GM12878 (cell line): Measurements from ENCODE around the gene SHMT1. TPM values are rescaled to one million over a fixed set of nuclear protein-coding genes. Genes with fewer than 3 reads are reported as not detected.

Experiments
- ATAC-seq: fragments of 200-7000 bp; cut with Tn5 transposase; 3 replicates; pipeline ENCODE4 v1.9.1; 2020; ENCODE audit warnings: mild to moderate bottlenecking, moderate library complexity
- BruUV-seq: library from RNA; stranded (reverse); fragments of 400-500 nt; replicated peaks from 2 replicates; lab custom pipeline; 2021; lab: Mats Ljungman, UMichigan
- CTCF ChIA-PET: fragments of 300-600 bp; sonication (Branson Sonifier 250); formaldehyde crosslinking; extraction: SDS; loops from one replicate; lab custom pipeline; 2021; ENCODE audit warnings: inconsistent platforms; lab: Yijun Ruan, JAX
- POLR2A ChIA-PET: fragments of 350-600 bp; formaldehyde crosslinking; extraction: SDS; loops from one replicate; lab custom pipeline; 2021; ENCODE audit warnings: inconsistent platforms; lab: Charles Lee
- RAD21 ChIA-PET: fragments of 300-600 bp; sonication (Branson Sonifier 250); formaldehyde crosslinking; loops from one replicate; lab custom pipeline; 2023; ENCODE audit warnings: antibody characterized with exemption; ENCODE audit not compliant: unreplicated experiment; lab: Charles Lee
- SMC1A ChIA-PET: fragments of 300-600 bp; sonication (Branson Sonifier 250); formaldehyde crosslinking; loops from one replicate; lab custom pipeline; 2023; ENCODE audit not compliant: unreplicated experiment, uncharacterized antibody; lab: Charles Lee
- DNase-seq: peaks from one replicate; pipeline ENCODE4 v3.0.0-alpha.2; 2011; ENCODE audit warnings: low read depth, low spot score
- FAIRE-seq: peaks from 3 replicates; lab custom pipeline; 2011; peaks lifted over from hg19 to GRCh38; lab: Jason Lieb, UNC
- H2AFZ ChIP-seq: 2 replicates; pipeline ENCODE4 v1.6.0; 2011; ENCODE audit warnings: low read depth, low read length, control low read depth; ENCODE audit not compliant: control insufficient read depth
- H3K27ac ChIP-seq: 2 replicates; pipeline ENCODE4 v1.5.1; 2011; ENCODE audit warnings: control low read depth; ENCODE audit not compliant: control insufficient read depth, insufficient read depth
- H3K27me3 ChIP-seq, 2 experiments: replicated peaks in 1 of 2; 2 replicates each; pipeline versions ENCODE4 v1.6.0 to v1.6.1; 2011; ENCODE audit warnings: low read length in 1 of 2; ENCODE audit not compliant: control insufficient read depth in 2 of 2, insufficient read depth in 2 of 2
- H3K36me3 ChIP-seq, 2 experiments: 2 replicates each; pipeline ENCODE4 v1.5.1; 2011; ENCODE audit warnings: low read length in 1 of 2; ENCODE audit not compliant: control insufficient read depth in 2 of 2, insufficient read depth in 2 of 2
- H3K4me1 ChIP-seq: 2 replicates; pipeline ENCODE4 v1.6.1; 2011; ENCODE audit warnings: mild to moderate bottlenecking, low read length, moderate library complexity, mixed read lengths; ENCODE audit not compliant: control insufficient read depth, insufficient read depth
- H3K4me2 ChIP-seq: 2 replicates; pipeline ENCODE4 v1.6.0; 2011; ENCODE audit warnings: control low read depth; ENCODE audit not compliant: control insufficient read depth, insufficient read depth
- H3K4me3 ChIP-seq: fragments of 200-600 bp; sonication (generic); 2 replicates; pipeline ENCODE4 v1.5.1; 2016
- H3K79me2 ChIP-seq: 2 replicates; pipeline ENCODE4 v1.6.0; 2011; ENCODE audit warnings: low read length; ENCODE audit not compliant: control insufficient read depth, insufficient read depth
- H3K9ac ChIP-seq: 2 replicates; pipeline ENCODE4 v1.8.0; 2011; ENCODE audit warnings: low read length, control low read depth, mixed read lengths; ENCODE audit not compliant: control insufficient read depth, insufficient read depth
- H3K9me3 ChIP-seq: replicated peaks from 3 replicates; pipeline ENCODE4 v1.5.1; 2011; ENCODE audit warnings: mild to moderate bottlenecking, low read length; ENCODE audit not compliant: control insufficient read depth, insufficient read depth
- H4K20me1 ChIP-seq: 2 replicates; pipeline ENCODE4 v1.6.0; 2011; ENCODE audit not compliant: control insufficient read depth, insufficient read depth
- BCL3 ChIP-seq: IDR thresholded peaks from 2 replicates; pipeline ENCODE4 v1.6.1; 2011; ENCODE audit warnings: borderline replicate concordance, low read depth, mild to moderate bottlenecking, moderate library complexity, low read length; ENCODE audit not compliant: insufficient read depth, poor library complexity, severe bottlenecking
- CBX5 ChIP-seq: sonication (generic); IDR thresholded peaks from 2 replicates; pipeline ENCODE4 v1.6.1; 2016; ENCODE audit warnings: low read depth, moderate library complexity, mild to moderate bottlenecking, inconsistent platforms
- E2F4 ChIP-seq: IDR thresholded peaks from 2 replicates; pipeline ENCODE4 v1.6.1; 2012; ENCODE audit warnings: low read depth, low read length, improper control_type of control experiment
- IKZF1 ChIP-seq: fragments of 450-650 bp; conservative IDR thresholded peaks from 2 replicates; pipeline ENCODE4 v1.6.1; 2017; ENCODE audit warnings: antibody characterized with exemption, mild to moderate bottlenecking
- RFX5 ChIP-seq: IDR thresholded peaks from 2 replicates; pipeline ENCODE4 v1.6.1; 2011; ENCODE audit warnings: low read depth, low read length, improper control_type of control experiment
- SMC3 ChIP-seq: IDR thresholded peaks from 2 replicates; pipeline ENCODE4 v1.6.1; 2011; ENCODE audit warnings: low read length, improper control_type of control experiment, borderline replicate concordance
- TARDBP ChIP-seq: IDR thresholded peaks from 2 replicates; pipeline ENCODE4 v1.6.1; 2016; ENCODE audit warnings: borderline replicate concordance
- ZBTB40 ChIP-seq: fragments of 450-650 bp; IDR thresholded peaks from 2 replicates; pipeline ENCODE4 v1.6.1; 2016; ENCODE audit warnings: mild to moderate bottlenecking, moderate library complexity, borderline replicate concordance
- WGBS: methylation state at CpG from one replicate; pipeline ENCODE4 v1.1.6; 2016; ENCODE audit warnings: low lambda C conversion rate; ENCODE audit not compliant: insufficient replicate concordance, insufficient coverage; ENCODE audit errors: missing lambda C conversion rate; 5-methylcytosine and 5-hydroxymethylcytosine counted together
- in situ Hi-C: fragments of 300-500 bp; cut with MboI; formaldehyde crosslinking; loops from 9 replicates; pipeline ENCODE4 v1.14.3; 2018; ENCODE audit warnings: mixed read lengths
- intact Hi-C: fragments of 100-400 bp; cut with micrococcal nuclease; formaldehyde crosslinking; loops from one replicate; pipeline ENCODE4 v1.14.2; 2022; ENCODE audit not compliant: unreplicated experiment
- polyA plus RNA-seq, 11 experiments: library from polyadenylated mRNA; depleted of rRNA in 4 of 11; unstranded in 6 of 11; stranded (reverse) in 5 of 11; fragments of >200 nt; fragmentation: Nextera tagmentation in 4 of 11; fragmentation: Illumina TruSeq in 1 of 11; extraction: Ambion mirVana in 4 of 11; extraction: Trizol in 1 of 11; gene quantifications; 1 replicate in 1 of 11; 2 replicates in 10 of 11; pipeline versions ENCODE4 v1.2.1 to v1.2.3, GENCODE V29; 2011 to 2016; ENCODE audit warnings: inconsistent platforms in 2 of 11, missing spikeins in 2 of 11, low read depth in 1 of 11
- total RNA-seq, 4 experiments: library from RNA; depleted of rRNA in 3 of 4; stranded (reverse); fragments of >200 nt in 3 of 4; fragmentation: Illumina TruSeq in 1 of 4; extraction: Trizol in 1 of 4; gene quantifications; 2 replicates each; pipeline versions ENCODE4 v1.2.1 to v1.2.3, GENCODE V29; 2013 to 2021

The SHMT1 gene
- total and polyA plus RNA-seq, 10 of the 15 experiments (the other 5 are each of a cell fraction or from before 2014, with no cell fraction given), result 5.2 to 60.1 (median 34.6) TPM

GRCh38 chr17:18378205-18378505, 14.8 kb upstream of the SHMT1 start:
- ChIA-PET CTCF (no interaction called here), RAD21 (no interaction called here), SMC1A (no interaction called here), POLR2A (no interaction called here)
- Histone ChIP-seq H3K9me3 (peaks cover 3% of the 10 kb centered on the region; the same call in 1 of the 3 replicates), H3K4me3 (no peak overlapping the region), H3K79me2 (no peaks in the 10 kb centered on the region), H4K20me1 (no peaks in the 10 kb centered on the region), H3K9ac (no peak overlapping the region), H2AFZ (no peak overlapping the region), H3K27ac (no peak overlapping the region), H3K4me2 (no peak overlapping the region)
- FAIRE-seq, result no peak
- in situ Hi-C loops, result no loop called here
- DNase-seq, result no peak
- 93% methylated on average over 2 of the region's 2 CpGs for WGBS
- no TSS peak for BruUV-seq
- intact Hi-C loops, result no loop called here
- ATAC-seq, result no peak
- TF ChIP-seq SMC3 (no peak), ZBTB40 (no peak), BCL3 (no peak), E2F4 (no peak), TARDBP (no peak), IKZF1 (no peak), RFX5 (no peak), CBX5 (no peak)
- TF ChIP-seq, all 136 proteins: peak for 0
- Histone ChIP-seq H3K36me3 (no peaks in the 10 kb centered on the region), H3K4me1 (peaks cover 5% of the 10 kb centered on the region; the same call in 1 of the 2 replicates), H3K27me3 (no peaks in the 10 kb centered on the region; a peak in 1 of 4 replicates)
